NK-92 (cell line): ENCODE results near the gene FBXO42.
A peak's percentile ranks its signal among the peaks of the same experiment; 100 is the strongest.
"Not testable (repeated sequence)": the region's sequence is repeated elsewhere in the genome, so short reads cannot be mapped to it uniquely, and the experiment has no call there.

Source experiments
- DNase-seq: peaks from one replicate; lab custom pipeline; 2025; ENCODE audit not compliant: unreplicated experiment; lab: John Stamatoyannopoulos, UW

Gene FBXO42

GRCh38 chr1:16222716-16223115 lies 129.6 kb downstream of the FBXO42 start:
- not testable (repeated sequence) for DNase-seq

- DNase-seq = no peak
Observed at GRCh38 chr1:16221499-16221898, 130.8 kb downstream of the FBXO42 start.

- DNase-seq = no peak
Observed at GRCh38 chr1:16219968-16220500, 132.2 kb downstream of the FBXO42 start.

- no peak for DNase-seq
Observed at GRCh38 chr1:16218674-16219071, 133.6 kb downstream of the FBXO42 start.

- no peak for DNase-seq
Observed at GRCh38 chr1:16218014-16218673, 134.1 kb downstream of the FBXO42 start.

- peak; percentile 49 for DNase-seq
Observed at GRCh38 chr1:16217061-16217785, 135.1 kb downstream of the FBXO42 start.

GRCh38 chr1:16215882-16216753 lies 136.2 kb downstream of the FBXO42 start:
- DNase-seq = no peak

- DNase-seq = not testable (repeated sequence)
Observed at GRCh38 chr1:16215240-16215639, 137.0 kb downstream of the FBXO42 start.

- not testable (repeated sequence) for DNase-seq
Observed at GRCh38 chr1:16213544-16213943, 138.7 kb downstream of the FBXO42 start.

- no peak for DNase-seq
Observed at GRCh38 chr1:16213013-16213412, 139.3 kb downstream of the FBXO42 start.

- no peak for DNase-seq
Observed at GRCh38 chr1:16212251-16212961, 139.9 kb downstream of the FBXO42 start, which contains the start of gene ARHGEF19. ARHGEF19 (minus strand) TSS chr1:16212652; CDS start chr1:16209054, 3,598 bp downstream.

GRCh38 chr1:16211824-16212223 lies 140.5 kb downstream of the FBXO42 start:
- DNase-seq = no peak

- DNase-seq = no peak
Observed at GRCh38 chr1:16210581-16210980, 141.7 kb downstream of the FBXO42 start.

GRCh38 chr1:16209847-16210407 lies 142.4 kb downstream of the FBXO42 start:
- DNase-seq = no peak

- no peak for DNase-seq
Observed at GRCh38 chr1:16209132-16209846, 143.0 kb downstream of the FBXO42 start.

- DNase-seq = no peak
Observed at GRCh38 chr1:16208270-16208987, 143.9 kb downstream of the FBXO42 start.

- DNase-seq = no peak
Observed at GRCh38 chr1:16207318-16208269, 144.7 kb downstream of the FBXO42 start.
